ENCODE data around the gene GLMP. TPM values are rescaled to one million over a fixed set of nuclear protein-coding genes. Genes with fewer than 3 reads are reported as not detected.

The GLMP gene
- total RNA-seq, 3 donors from 2014 or later, result 33.0 to 50.1 (median 35.3) TPM

- no peak for ATAC-seq
- H3K4me3 ChIP-seq, result no peak overlapping the region
- DNase-seq, result no peak
- intact Hi-C loops (cut with DNase I, micrococcal nuclease), result no loop called here
- no peak for TF ChIP-seq CTCF (IDR thresholded peaks at IDR 0.05)
- no peaks in the 10 kb centered on the region for H3K4me1 ChIP-seq (ENCODE audit: low read depth)
- no peaks in the 10 kb centered on the region for H3K9me3 ChIP-seq
- peaks cover 34% of the 10 kb centered on the region for H3K36me3 ChIP-seq (ENCODE audit: low read depth)
These were observed 21.4 kb upstream of the GLMP start for GRCh38 chr1:156316909-156317308.

- intact Hi-C loops (cut with DNase I, micrococcal nuclease), result no loop called here
- H3K4me3 ChIP-seq, result no peak overlapping the region
- no peak for TF ChIP-seq CTCF (IDR thresholded peaks at IDR 0.05)
- H3K9me3 ChIP-seq, result no peaks in the 10 kb centered on the region
- DNase-seq (no peak), ATAC-seq (peak; percentile 25)
- H3K4me1 ChIP-seq (ENCODE audit: low read depth), result no peaks in the 10 kb centered on the region
- H3K36me3 ChIP-seq (ENCODE audit: low read depth), result peaks cover 15% of the 10 kb centered on the region
These were observed 15.5 kb upstream of the GLMP start for GRCh38 chr1:156310962-156311361.

- H3K4me1 ChIP-seq (ENCODE audit: low read depth), result no peaks in the 10 kb centered on the region
- no peak for TF ChIP-seq CTCF (IDR thresholded peaks at IDR 0.05)
- intact Hi-C loops (cut with DNase I, micrococcal nuclease), result no loop called here
- H3K9me3 ChIP-seq, result no peaks in the 10 kb centered on the region
- no peak overlapping the region for H3K4me3 ChIP-seq
- no peak for ATAC-seq
- peaks cover 11% of the 10 kb centered on the region for H3K36me3 ChIP-seq (ENCODE audit: low read depth)
- no peak for DNase-seq
These were observed 12.6 kb upstream of the GLMP start for GRCh38 chr1:156308078-156308477.

GRCh38 chr1:156305215-156305614 lies 9.7 kb upstream of the GLMP start:
- ATAC-seq (no peak), DNase-seq (no peak)
- no peak overlapping the region for H3K4me3 ChIP-seq
- H3K9me3 ChIP-seq, result no peaks in the 10 kb centered on the region
- intact Hi-C loops (cut with DNase I, micrococcal nuclease), result no loop called here
- H3K4me1 ChIP-seq (ENCODE audit: low read depth), result no peaks in the 10 kb centered on the region
- H3K36me3 ChIP-seq (ENCODE audit: low read depth), result peaks cover 11% of the 10 kb centered on the region
- TF ChIP-seq CTCF (IDR thresholded peaks at IDR 0.05), result no peak

GRCh38 chr1:156303241-156303640 lies 7.8 kb upstream of the GLMP start:
- Histone ChIP-seq H3K4me3 (no peak overlapping the region), H3K36me3 (ENCODE audit: low read depth) (peaks cover 6% of the 10 kb centered on the region), H3K4me1 (ENCODE audit: low read depth) (no peaks in the 10 kb centered on the region), H3K9me3 (no peaks in the 10 kb centered on the region)
- DNase-seq (no peak), ATAC-seq (no peak)
- intact Hi-C loops (cut with DNase I, micrococcal nuclease), result no loop called here
- no peak for TF ChIP-seq CTCF (IDR thresholded peaks at IDR 0.05)

GRCh38 chr1:156298852-156299357 lies 3.4 kb upstream of the GLMP start, which contains the start of gene VHLL:
VHLL (minus strand) TSS chr1:156299307; CDS start chr1:156299189, 118 bp downstream.
- intact Hi-C loops (cut with DNase I, micrococcal nuclease), result no loop called here
- no peaks in the 10 kb centered on the region for H3K4me1 ChIP-seq (ENCODE audit: low read depth)

More at GRCh38 chr1:156298852-156299357, 3.4 kb upstream of the GLMP start, which contains the start of gene VHLL:
- Histone ChIP-seq H3K36me3 (ENCODE audit: low read depth) (no peaks in the 10 kb centered on the region), H3K9me3 (no peaks in the 10 kb centered on the region), H3K4me3 (no peak within 1 kb of the TSS)
- no peak for TF ChIP-seq CTCF (IDR thresholded peaks at IDR 0.05)
- ATAC-seq (no peak), DNase-seq (no peak)

Measured in mucosa of descending colon (tissue), 3 donors.